Psoas muscle (tissue), 8 donors: ENCODE results near the gene GPC6. TPM values are rescaled to one million over a fixed set of nuclear protein-coding genes. Genes with fewer than 3 reads are reported as not detected.

ENCODE experiments used
- ATAC-seq, 4 donors: fragments of 200-7000 bp; cut with Tn5 transposase; one replicate each; pipeline ENCODE4 v1.9.1; 2020; ENCODE audit warnings: moderate library complexity in 3 of 4, mild to moderate bottlenecking in 2 of 4
- DNase-seq, 2 donors: peaks; one replicate each; pipeline ENCODE4 v3.0.0-alpha.2; 2020
- H3K27ac ChIP-seq: fragments of 200-600 bp; one replicate; pipeline ENCODE4 v1.8.0; 2022
- H3K27me3 ChIP-seq, 3 donors: fragments of 200-600 bp in 1 of 3; one replicate each; pipeline versions ENCODE4 v1.6.1 to v1.8.0; 2013 to 2022; ENCODE audit warnings: low read length in 2 of 3, mild to moderate bottlenecking in 2 of 3, moderate library complexity in 1 of 3; ENCODE audit not compliant: insufficient read depth in 3 of 3
- H3K36me3 ChIP-seq, 2 donors: fragments of 200-600 bp in 1 of 2; one replicate each; pipeline versions ENCODE4 v1.6.1 to v1.8.0; 2013 to 2022; ENCODE audit warnings: low read depth in 1 of 2, mild to moderate bottlenecking in 1 of 2, moderate library complexity in 1 of 2; ENCODE audit not compliant: insufficient read depth in 1 of 2
- H3K4me1 ChIP-seq: fragments of 200-600 bp; one replicate; pipeline ENCODE4 v1.8.0; 2022
- H3K4me3 ChIP-seq: fragments of 200-600 bp; one replicate; pipeline ENCODE4 v1.8.0; 2022; ENCODE audit warnings: mild to moderate bottlenecking
- H3K9me3 ChIP-seq: fragments of 200-600 bp; one replicate; pipeline ENCODE4 v1.8.0; 2022
- WGBS, 3 donors: extraction: QIAGEN DNeasy Blood & Tissue Kit; methylation state at CpG; one replicate each; pipeline versions ENCODE4 v1.1.6 to v1.1.7; 2013; 5-methylcytosine and 5-hydroxymethylcytosine counted together
- intact Hi-C, 2 donors: fragments of 100-400 bp; cut with DNase I; formaldehyde crosslinking; loops; one replicate each; pipeline versions ENCODE4 v1.11.0 to v1.14.2; 2022
- polyA plus RNA-seq, 3 donors: library from polyadenylated mRNA; stranded (reverse); fragments of 200-250 nt; gene quantifications; one replicate each; pipeline ENCODE4 v1.2.3, GENCODE V29; 2013
- total RNA-seq, 4 donors: library from RNA; stranded (reverse); fragmentation: NEBNext Ultra II Directional in 2 of 4; extraction: Animal tissue kit (Norgen Biotek cat#: 25700) in 2 of 4; gene quantifications; one replicate each; pipeline versions ENCODE4 v1.2.1 to v1.2.4, GENCODE V29; 2021 to 2023
- TF ChIP-seq, protein P1 (sequence below): fragments of 200-600 bp; IDR thresholded peaks from one replicate; pipeline ENCODE4 v1.8.0; 2022; ENCODE audit warnings: antibody characterized with exemption
- donor health status: healthy with polysubstance abuse.
- donor health status: DM: no; HTN: no; CAD: no; lungs with moderate emphysema.
- donor health status: Bipolar disorder and iron deficiency.
- donor health status: healthy.
- donor health status: DM: yes; HTN: yes; CAD: no.
- donor health status: DM: no; HTN: no; CAD: no.
- donor health status: DM: no; HTN: no; CAD: no.
- donor health status: DM: yes; HTN: yes; CAD: no.

Gene GPC6
- total and polyA plus RNA-seq, 7 donors: 0.07 to 3.7 (median 0.57) TPM

DNA sequence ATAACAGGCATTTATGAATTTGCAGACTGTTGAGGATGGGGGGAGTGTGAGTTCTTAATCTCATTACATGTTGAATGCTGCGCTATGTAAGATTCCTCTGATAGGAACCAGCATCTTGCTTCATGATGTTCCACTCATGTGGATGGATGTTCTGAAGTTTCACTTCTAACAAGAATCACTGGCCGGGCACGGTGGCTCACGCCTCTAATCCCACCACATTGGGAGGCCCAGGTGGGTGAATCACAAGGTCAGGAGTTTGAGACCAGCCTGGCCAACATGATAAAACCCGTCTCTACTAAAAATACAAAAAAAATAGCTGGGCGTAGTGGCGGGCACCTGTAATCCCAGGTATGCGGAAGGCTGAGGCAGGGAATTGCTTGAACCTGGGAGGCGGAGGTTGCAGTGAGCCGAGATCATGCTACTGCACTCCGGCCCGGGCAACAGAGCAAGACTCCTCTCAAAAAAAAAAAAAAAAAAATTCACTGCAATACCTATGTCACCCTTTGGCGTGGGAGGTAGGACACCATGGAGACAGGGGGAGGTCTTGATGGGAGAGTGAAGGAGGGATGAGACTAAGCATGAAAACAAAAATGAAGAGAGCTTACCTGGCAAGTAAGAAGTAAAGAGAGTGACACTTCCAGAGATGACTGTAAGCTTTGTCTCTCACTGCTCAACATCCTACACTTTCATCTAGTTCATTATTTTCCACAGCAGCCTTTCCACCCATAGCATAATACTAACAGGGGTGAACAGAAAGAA, 1119.8 kb downstream of the GPC6 start:
- ATAC-seq: no peak
- Histone ChIP-seq H3K4me1 (no peaks in the 10 kb centered on the region), H3K9me3 (no peaks in the 10 kb centered on the region), H3K36me3 (no peaks in the 10 kb centered on the region), H3K27ac (no peak overlapping the region), H3K27me3 (no peaks in the 10 kb centered on the region), H3K4me3 (no peak overlapping the region)
- TF ChIP-seq, protein P1, sequence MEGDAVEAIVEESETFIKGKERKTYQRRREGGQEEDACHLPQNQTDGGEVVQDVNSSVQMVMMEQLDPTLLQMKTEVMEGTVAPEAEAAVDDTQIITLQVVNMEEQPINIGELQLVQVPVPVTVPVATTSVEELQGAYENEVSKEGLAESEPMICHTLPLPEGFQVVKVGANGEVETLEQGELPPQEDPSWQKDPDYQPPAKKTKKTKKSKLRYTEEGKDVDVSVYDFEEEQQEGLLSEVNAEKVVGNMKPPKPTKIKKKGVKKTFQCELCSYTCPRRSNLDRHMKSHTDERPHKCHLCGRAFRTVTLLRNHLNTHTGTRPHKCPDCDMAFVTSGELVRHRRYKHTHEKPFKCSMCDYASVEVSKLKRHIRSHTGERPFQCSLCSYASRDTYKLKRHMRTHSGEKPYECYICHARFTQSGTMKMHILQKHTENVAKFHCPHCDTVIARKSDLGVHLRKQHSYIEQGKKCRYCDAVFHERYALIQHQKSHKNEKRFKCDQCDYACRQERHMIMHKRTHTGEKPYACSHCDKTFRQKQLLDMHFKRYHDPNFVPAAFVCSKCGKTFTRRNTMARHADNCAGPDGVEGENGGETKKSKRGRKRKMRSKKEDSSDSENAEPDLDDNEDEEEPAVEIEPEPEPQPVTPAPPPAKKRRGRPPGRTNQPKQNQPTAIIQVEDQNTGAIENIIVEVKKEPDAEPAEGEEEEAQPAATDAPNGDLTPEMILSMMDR: no peak
- DNase-seq: no peak
- intact Hi-C loops: no loop called here
- 96 to 99% (median 98%) methylated on average over 13 of the region's 13 CpGs for WGBS, 3 donors

GRCh38 chr13:94351292-94351990, 1124.8 kb downstream of the GPC6 start:
- 79 to 87% (median 81%) methylated on average over 5 of the region's 5 CpGs for WGBS, 3 donors
- TF ChIP-seq, protein P1: no peak
- H3K4me3 ChIP-seq: no peak overlapping the region
- no peaks in the 10 kb centered on the region for H3K9me3 ChIP-seq
- no peak for ATAC-seq
- H3K27me3 ChIP-seq: no peaks in the 10 kb centered on the region
- no peaks in the 10 kb centered on the region for H3K36me3 ChIP-seq
- no peak for DNase-seq
- intact Hi-C loops: no loop called here
- H3K4me1 ChIP-seq: no peaks in the 10 kb centered on the region
- no peak overlapping the region for H3K27ac ChIP-seq

GRCh38 chr13:94352057-94352456, 1125.5 kb downstream of the GPC6 start:
- no peak overlapping the region for H3K27ac ChIP-seq
- intact Hi-C loops: no loop called here
- no peak overlapping the region for H3K4me3 ChIP-seq
- no peaks in the 10 kb centered on the region for H3K4me1 ChIP-seq
- TF ChIP-seq, protein P1: no peak
- ATAC-seq (no peak), DNase-seq (no peak)
- H3K27me3 ChIP-seq: no peaks in the 10 kb centered on the region
- no peaks in the 10 kb centered on the region for H3K9me3 ChIP-seq
- no peaks in the 10 kb centered on the region for H3K36me3 ChIP-seq
- WGBS, 3 donors: 87 to 94% (median 90%) methylated on average over 3 of the region's 3 CpGs

DNA sequence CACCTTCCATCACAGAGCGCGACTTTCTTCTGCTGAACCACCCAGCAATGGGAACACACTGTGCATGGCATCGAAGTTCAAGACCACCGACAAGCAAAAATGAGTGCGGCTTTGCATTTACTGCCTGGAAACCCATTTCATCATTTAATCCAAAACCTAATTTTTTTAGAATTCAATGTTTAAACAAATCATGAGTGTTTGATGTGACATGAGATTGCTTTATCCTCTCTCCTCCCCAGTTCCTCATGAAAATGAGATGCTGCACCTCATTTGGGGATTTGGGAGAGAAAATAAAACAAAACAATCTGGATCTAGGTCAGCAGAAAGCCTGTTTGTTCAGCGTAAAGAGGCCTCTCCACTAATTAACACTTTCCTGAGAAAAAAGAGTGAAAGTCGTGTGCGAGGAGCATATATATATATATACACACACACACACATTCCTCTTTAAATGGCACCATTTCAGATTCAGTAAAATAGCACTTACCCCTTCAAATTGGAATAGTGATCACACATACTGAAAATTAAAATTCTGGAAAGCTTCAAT, 1126.6 kb downstream of the GPC6 start:
- 93 to 96% (median 95%) methylated on average over 8 of the region's 8 CpGs for WGBS, 3 donors
- intact Hi-C loops: no loop called here
- Histone ChIP-seq H3K4me1 (no peaks in the 10 kb centered on the region), H3K4me3 (no peak overlapping the region), H3K9me3 (no peaks in the 10 kb centered on the region), H3K36me3 (no peaks in the 10 kb centered on the region), H3K27ac (no peak overlapping the region), H3K27me3 (no peaks in the 10 kb centered on the region)
- ATAC-seq: no peak
- no peak for DNase-seq
- TF ChIP-seq, protein P1: no peak
